Skeletal muscle cell (primary cell): ENCODE data around the gene ZNF366.
"Not testable (repeated sequence)": the region's sequence is repeated elsewhere in the genome, so short reads cannot be mapped to it uniquely, and the experiment has no call there.

Source experiments
- DNase-seq: peaks from one replicate; pipeline ENCODE4 v3.0.0-alpha.2; 2010; ENCODE audit warnings: low read depth
- H3K4me3 ChIP-seq: 2 replicates; pipeline ENCODE4 v1.5.1; 2011; ENCODE audit warnings: low read depth, mild to moderate bottlenecking, control low read depth, low read length, moderate library complexity

ZNF366 gene

GRCh38 chr5:72427016-72427415, 80.2 kb downstream of the ZNF366 start:
- no peak for DNase-seq
- H3K4me3 ChIP-seq: no peak overlapping the region

- no peak for DNase-seq
- no peak overlapping the region for H3K4me3 ChIP-seq
Observed at GRCh38 chr5:72426019-72426418, 81.2 kb downstream of the ZNF366 start.

- DNase-seq: no peak
- no peak overlapping the region for H3K4me3 ChIP-seq
Observed at GRCh38 chr5:72418271-72418670, 88.9 kb downstream of the ZNF366 start.

GRCh38 chr5:72417333-72418062, 89.7 kb downstream of the ZNF366 start:
- no peak overlapping the region for H3K4me3 ChIP-seq
- no peak for DNase-seq

GRCh38 chr5:72415616-72416325, 91.4 kb downstream of the ZNF366 start:
- no peak overlapping the region for H3K4me3 ChIP-seq
- DNase-seq: no peak

GRCh38 chr5:72412283-72413055, 94.7 kb downstream of the ZNF366 start:
- no peak overlapping the region for H3K4me3 ChIP-seq
- no peak for DNase-seq

- no peak for DNase-seq
- no peak overlapping the region for H3K4me3 ChIP-seq
Observed at GRCh38 chr5:72410688-72411295, 96.4 kb downstream of the ZNF366 start.

GRCh38 chr5:72408603-72409002, 98.6 kb downstream of the ZNF366 start:
- no peak overlapping the region for H3K4me3 ChIP-seq
- DNase-seq: no peak

- DNase-seq: no peak
- H3K4me3 ChIP-seq: no peak overlapping the region
Observed at GRCh38 chr5:72408127-72408526, 99.1 kb downstream of the ZNF366 start.

GRCh38 chr5:72407541-72407940, 99.7 kb downstream of the ZNF366 start:
- no peak for DNase-seq
- no peak overlapping the region for H3K4me3 ChIP-seq

- no peak overlapping the region for H3K4me3 ChIP-seq
- DNase-seq: no peak
Observed at GRCh38 chr5:72407078-72407477, 100.1 kb downstream of the ZNF366 start.

GRCh38 chr5:72404771-72405170, 102.4 kb downstream of the ZNF366 start:
- DNase-seq, H3K4me3 ChIP-seq: not testable (repeated sequence)

GRCh38 chr5:72402959-72403628, 104.1 kb downstream of the ZNF366 start:
- H3K4me3 ChIP-seq: no peak overlapping the region
- no peak for DNase-seq

- H3K4me3 ChIP-seq: no peak overlapping the region
- no peak for DNase-seq
Observed at GRCh38 chr5:72402381-72402890, 104.8 kb downstream of the ZNF366 start.

- no peak overlapping the region for H3K4me3 ChIP-seq
- DNase-seq: no peak
Observed at GRCh38 chr5:72400950-72401349, 106.3 kb downstream of the ZNF366 start.

GRCh38 chr5:72397836-72398235, 109.4 kb downstream of the ZNF366 start:
- DNase-seq: no peak
- no peak overlapping the region for H3K4me3 ChIP-seq

GRCh38 chr5:72394688-72395087, 112.5 kb downstream of the ZNF366 start:
- no peak overlapping the region for H3K4me3 ChIP-seq
- DNase-seq: no peak

GRCh38 chr5:72393052-72393451, 114.2 kb downstream of the ZNF366 start:
- DNase-seq: no peak
- H3K4me3 ChIP-seq: no peak overlapping the region
